Trophoblast cell (in vitro differentiated cells and primary cell): ENCODE measurements around the gene CACNA1D.

Experiments
- DNase-seq, 2 donors: peaks; one replicate each; pipeline ENCODE4 v3.0.0-alpha.2; 2016
- H2AFZ ChIP-seq: 2 replicates; pipeline ENCODE4 v1.6.1; 2013; ENCODE audit warnings: low read length, moderate library complexity, mild to moderate bottlenecking; ENCODE audit not compliant: insufficient read depth, poor library complexity
- H2AK5ac ChIP-seq: 2 replicates; pipeline ENCODE4 v1.6.1; 2013; ENCODE audit warnings: mild to moderate bottlenecking, low read length
- H2BK120ac ChIP-seq: 2 replicates; pipeline ENCODE4 v1.6.1; 2013; ENCODE audit warnings: low read length, mild to moderate bottlenecking, moderate library complexity; ENCODE audit not compliant: insufficient read depth, poor library complexity
- H2BK12ac ChIP-seq: 2 replicates; pipeline ENCODE4 v1.6.1; 2013; ENCODE audit warnings: mild to moderate bottlenecking, low read length, moderate library complexity
- H2BK5ac ChIP-seq: 2 replicates; pipeline ENCODE4 v1.6.1; 2013; ENCODE audit warnings: low read length, low read depth, moderate library complexity, mild to moderate bottlenecking; ENCODE audit not compliant: poor library complexity
- H3K14ac ChIP-seq: 2 replicates; pipeline ENCODE4 v1.6.1; 2013; ENCODE audit warnings: mild to moderate bottlenecking, low read length
- H3K18ac ChIP-seq: 2 replicates; pipeline ENCODE4 v1.6.1; 2013; ENCODE audit warnings: mild to moderate bottlenecking, low read length
- H3K23ac ChIP-seq: 2 replicates; pipeline ENCODE4 v1.6.1; 2013; ENCODE audit warnings: low read length
- H3K27ac ChIP-seq: 2 replicates; pipeline ENCODE4 v1.5.1; 2013; ENCODE audit warnings: low read depth, mild to moderate bottlenecking, inconsistent platforms, low read length, moderate library complexity
- H3K27me3 ChIP-seq: 2 replicates; pipeline ENCODE4 v1.6.1; 2013; ENCODE audit warnings: inconsistent platforms, mild to moderate bottlenecking, low read length, moderate library complexity; ENCODE audit not compliant: insufficient read depth
- H3K36me3 ChIP-seq, 2 experiments: 1 replicate in 1 of 2; 2 replicates in 1 of 2; pipeline ENCODE4 v1.6.1; 2013; ENCODE audit warnings: low read length in 2 of 2, mild to moderate bottlenecking in 2 of 2, moderate library complexity in 1 of 2; ENCODE audit not compliant: insufficient read depth in 2 of 2, control insufficient read depth in 1 of 2
- H3K4ac ChIP-seq: 2 replicates; pipeline ENCODE4 v1.6.1; 2013; ENCODE audit warnings: low read depth, mild to moderate bottlenecking, low read length, moderate library complexity
- H3K4me1 ChIP-seq, 2 experiments: 1 replicate in 1 of 2; 2 replicates in 1 of 2; pipeline ENCODE4 v1.6.1; 2013; ENCODE audit warnings: low read length in 2 of 2, mild to moderate bottlenecking in 2 of 2, moderate library complexity in 1 of 2; ENCODE audit not compliant: insufficient read depth in 2 of 2, control insufficient read depth in 1 of 2
- H3K4me2 ChIP-seq: 2 replicates; pipeline ENCODE4 v1.6.1; 2013; ENCODE audit warnings: inconsistent platforms, mild to moderate bottlenecking, low read length, moderate library complexity
- H3K4me3 ChIP-seq: 2 replicates; pipeline ENCODE4 v1.5.1; 2013; ENCODE audit warnings: mild to moderate bottlenecking, low read depth, low read length, inconsistent platforms
- H3K79me1 ChIP-seq: one replicate; pipeline ENCODE4 v1.6.1; 2013; ENCODE audit warnings: low read length
- H3K79me2 ChIP-seq: 2 replicates; pipeline ENCODE4 v1.6.1; 2013; ENCODE audit warnings: low read length, mild to moderate bottlenecking; ENCODE audit not compliant: control insufficient read depth, insufficient read depth, poor library complexity
- H3K9ac ChIP-seq: 2 replicates; pipeline ENCODE4 v1.6.1; 2013; ENCODE audit warnings: mild to moderate bottlenecking, low read length
- H3K9me3 ChIP-seq: 2 replicates; pipeline ENCODE4 v1.6.1; 2013; ENCODE audit warnings: low read depth, mild to moderate bottlenecking, control low read depth, inconsistent platforms, low read length; ENCODE audit not compliant: insufficient read depth
- H4K12ac ChIP-seq: 2 replicates; pipeline ENCODE4 v1.6.1; 2013; ENCODE audit warnings: low read depth, mild to moderate bottlenecking, low read length, moderate library complexity
- H4K8ac ChIP-seq: 2 replicates; pipeline ENCODE4 v1.6.1; 2013; ENCODE audit warnings: low read depth, mild to moderate bottlenecking, low read length, moderate library complexity
- H4K91ac ChIP-seq: one replicate; pipeline ENCODE4 v1.6.1; 2013; ENCODE audit warnings: low read depth, mild to moderate bottlenecking, low read length, moderate library complexity
- WGBS: extraction: QIAGEN DNeasy Blood & Tissue Kit; methylation state at CpG from one replicate; pipeline ENCODE4 v1.1.7; 2013; ENCODE audit warnings: missing lambda C conversion rate; ENCODE audit not compliant: insufficient read length, insufficient coverage; ENCODE audit errors: extremely low coverage; 5-methylcytosine and 5-hydroxymethylcytosine counted together

Gene CACNA1D

GRCh38 chr3:53478166-53478830 lies 16.1 kb upstream of the CACNA1D start:
- no peak overlapping the region for H3K18ac ChIP-seq
- H3K9ac ChIP-seq = no peak overlapping the region
- H2BK5ac ChIP-seq = no peak overlapping the region
- H4K8ac ChIP-seq = no peak overlapping the region
- no peak overlapping the region for H2BK12ac ChIP-seq
- no peak overlapping the region for H3K23ac ChIP-seq
- H3K79me1 ChIP-seq = peaks cover 3% of the 10 kb centered on the region
- no peak overlapping the region for H3K4ac ChIP-seq
- H3K27ac ChIP-seq = peak overlapping the region; percentile 69
- H3K4me2 ChIP-seq = peak overlapping the region; percentile 38
- no CpG with 5 or more reads among the region's 1 CpG for WGBS
- no peak overlapping the region for H2AFZ ChIP-seq
- H2BK120ac ChIP-seq = no peak overlapping the region
- H3K36me3 ChIP-seq = no peaks in the 10 kb centered on the region
- peaks cover 3% of the 10 kb centered on the region for H3K9me3 ChIP-seq
- peaks cover 7 to 9% of the 10 kb centered on the region in 2 experiments for H3K4me1 ChIP-seq
- H3K14ac ChIP-seq = no peak overlapping the region
- H3K27me3 ChIP-seq = no peaks in the 10 kb centered on the region
- no peak overlapping the region for H3K4me3 ChIP-seq
- DNase-seq = no peak
- no peak overlapping the region for H4K91ac ChIP-seq
- H2AK5ac ChIP-seq = no peak overlapping the region
- no peaks in the 10 kb centered on the region for H3K79me2 ChIP-seq
- no peak overlapping the region for H4K12ac ChIP-seq

- H2BK12ac ChIP-seq = peak overlapping the region; percentile 41
- H3K4me2 ChIP-seq = peak overlapping the region; percentile 38
- H2BK5ac ChIP-seq = peak overlapping the region; percentile 14
- no peak overlapping the region for H2AFZ ChIP-seq
- H3K27ac ChIP-seq = peak overlapping the region; percentile 62
- H3K9ac ChIP-seq = no peak overlapping the region
- no CpG with 5 or more reads among the region's 4 CpGs for WGBS
- H4K91ac ChIP-seq = peak overlapping the region; percentile 58
- no peak overlapping the region for H3K23ac ChIP-seq
- H3K4me3 ChIP-seq = no peak overlapping the region
- peaks cover 7 to 9% of the 10 kb centered on the region in 2 experiments for H3K4me1 ChIP-seq
- no peaks in the 10 kb centered on the region for H3K36me3 ChIP-seq
- H2AK5ac ChIP-seq = no peak overlapping the region
- no peak overlapping the region for H4K8ac ChIP-seq
- H4K12ac ChIP-seq = no peak overlapping the region
- H3K9me3 ChIP-seq = no peaks in the 10 kb centered on the region
- no peak overlapping the region for H3K18ac ChIP-seq
- no peaks in the 10 kb centered on the region for H3K79me2 ChIP-seq
- DNase-seq = no peak
- peaks cover 3% of the 10 kb centered on the region for H3K79me1 ChIP-seq
- no peaks in the 10 kb centered on the region for H3K27me3 ChIP-seq
- no peak overlapping the region for H3K4ac ChIP-seq
- no peak overlapping the region for H3K14ac ChIP-seq
- peak overlapping the region; percentile 57 for H2BK120ac ChIP-seq
These were observed 15.3 kb upstream of the CACNA1D start for GRCh38 chr3:53478921-53479664.

- Histone ChIP-seq H3K4me3 (no peak overlapping the region), H3K9ac (no peak overlapping the region), H3K14ac (no peak overlapping the region), H2BK120ac (no peak overlapping the region), H3K27ac (no peak overlapping the region), H2BK12ac (no peak overlapping the region), H3K9me3 (no peaks in the 10 kb centered on the region), H4K8ac (no peak overlapping the region), H3K18ac (no peak overlapping the region), H3K36me3 (no peaks in the 10 kb centered on the region), H2AK5ac (no peak overlapping the region), H4K12ac (no peak overlapping the region), H3K4me1 (peaks cover 7 to 9% of the 10 kb centered on the region in 2 experiments), H4K91ac (no peak overlapping the region), H3K4me2 (no peak overlapping the region), H3K27me3 (no peaks in the 10 kb centered on the region), H3K4ac (no peak overlapping the region), H3K79me1 (peaks cover 3% of the 10 kb centered on the region), H3K23ac (no peak overlapping the region), H2BK5ac (no peak overlapping the region), H2AFZ (no peak overlapping the region), H3K79me2 (no peaks in the 10 kb centered on the region)
- no peak for DNase-seq
- no CpG with 5 or more reads among the region's 1 CpG for WGBS
These were observed 12.2 kb upstream of the CACNA1D start for GRCh38 chr3:53482227-53482626.

- H3K79me1 ChIP-seq = peaks cover 2% of the 10 kb centered on the region
- no peak overlapping the region for H2AFZ ChIP-seq
- H3K79me2 ChIP-seq = no peaks in the 10 kb centered on the region
- H3K14ac ChIP-seq = no peak overlapping the region
- H3K4me3 ChIP-seq = no peak overlapping the region
- H3K23ac ChIP-seq = no peak overlapping the region
- no peak overlapping the region for H3K9ac ChIP-seq
- H3K4me2 ChIP-seq = no peak overlapping the region
- no CpG with 5 or more reads among the region's 2 CpGs for WGBS
- peaks cover 6 to 8% of the 10 kb centered on the region in 2 experiments for H3K4me1 ChIP-seq
- no peak for DNase-seq
- no peak overlapping the region for H4K12ac ChIP-seq
- H3K9me3 ChIP-seq = no peaks in the 10 kb centered on the region
- H3K27ac ChIP-seq = no peak overlapping the region
- no peak overlapping the region for H3K4ac ChIP-seq
- no peak overlapping the region for H2AK5ac ChIP-seq
- H4K8ac ChIP-seq = no peak overlapping the region
- no peaks in the 10 kb centered on the region for H3K36me3 ChIP-seq
- H4K91ac ChIP-seq = no peak overlapping the region
- H2BK12ac ChIP-seq = no peak overlapping the region
- no peak overlapping the region for H3K18ac ChIP-seq
- H2BK5ac ChIP-seq = no peak overlapping the region
- H3K27me3 ChIP-seq = no peaks in the 10 kb centered on the region
- H2BK120ac ChIP-seq = no peak overlapping the region
These were observed 10.6 kb upstream of the CACNA1D start for GRCh38 chr3:53483821-53484220.
